Urothelium cell line (cell line): Measurements from ENCODE around the gene A3GALT2.

Experiments used
- DNase-seq: peaks from one replicate; pipeline ENCODE4 v3.0.0; 2011; ENCODE audit warnings: low spot score, mixed read lengths
- FAIRE-seq: peaks from 2 replicates; lab custom pipeline; 2011; peaks lifted over from hg19 to GRCh38; lab: Jason Lieb, UNC

Gene A3GALT2

GRCh38 chr1:33274446-33274845 lies 46.5 kb downstream of the A3GALT2 start:
- no peak for FAIRE-seq
- DNase-seq, result no peak

- no peak for DNase-seq
- peak; percentile 30 for FAIRE-seq
These were observed 46.9 kb downstream of the A3GALT2 start for GRCh38 chr1:33273961-33274371.

DNA sequence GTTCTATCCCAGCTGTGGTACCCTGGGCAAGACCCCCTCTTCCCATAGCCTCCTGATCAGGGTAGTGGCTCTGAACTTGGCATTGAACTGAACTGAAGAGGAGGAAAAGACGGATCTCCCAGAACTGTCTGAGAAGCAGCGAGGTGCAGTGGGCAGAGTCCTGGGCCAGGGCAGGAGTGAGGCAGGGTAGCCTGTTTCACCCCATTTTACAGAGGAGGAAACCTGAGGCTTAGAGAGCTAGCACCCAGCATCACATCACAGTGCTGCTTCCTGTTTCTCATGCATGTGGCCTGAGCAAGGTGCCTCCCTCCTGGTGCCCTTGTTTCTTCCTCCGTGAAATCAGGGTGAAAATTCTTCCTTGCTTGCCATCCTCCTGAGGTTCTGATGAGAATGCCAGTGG lies 47.5 kb downstream of the A3GALT2 start:
- FAIRE-seq (no peak), DNase-seq (no peak)

GRCh38 chr1:33272930-33273329 lies 48.0 kb downstream of the A3GALT2 start:
- no peak for FAIRE-seq
- DNase-seq, result no peak

DNA sequence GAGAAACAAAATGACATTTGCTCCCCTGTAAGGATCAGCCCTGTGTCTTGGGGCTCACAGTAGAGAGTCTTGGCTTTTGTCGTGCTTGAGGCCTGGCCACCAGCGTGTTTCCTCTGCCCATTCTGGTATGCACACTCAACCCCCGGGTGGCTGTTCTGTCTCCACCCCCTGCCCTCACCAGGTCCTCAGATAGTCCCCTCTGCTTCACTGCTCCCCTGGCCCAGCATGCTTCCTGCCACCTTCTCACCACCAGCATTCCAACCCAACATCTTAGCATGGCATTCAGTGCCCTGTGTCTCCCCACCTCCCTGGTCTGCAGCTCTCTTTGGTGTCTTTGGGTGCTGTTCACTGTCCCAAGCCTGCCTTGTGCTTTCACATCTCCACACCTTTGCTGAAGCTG lies 48.4 kb downstream of the A3GALT2 start:
- no peak for FAIRE-seq
- no peak for DNase-seq

DNA sequence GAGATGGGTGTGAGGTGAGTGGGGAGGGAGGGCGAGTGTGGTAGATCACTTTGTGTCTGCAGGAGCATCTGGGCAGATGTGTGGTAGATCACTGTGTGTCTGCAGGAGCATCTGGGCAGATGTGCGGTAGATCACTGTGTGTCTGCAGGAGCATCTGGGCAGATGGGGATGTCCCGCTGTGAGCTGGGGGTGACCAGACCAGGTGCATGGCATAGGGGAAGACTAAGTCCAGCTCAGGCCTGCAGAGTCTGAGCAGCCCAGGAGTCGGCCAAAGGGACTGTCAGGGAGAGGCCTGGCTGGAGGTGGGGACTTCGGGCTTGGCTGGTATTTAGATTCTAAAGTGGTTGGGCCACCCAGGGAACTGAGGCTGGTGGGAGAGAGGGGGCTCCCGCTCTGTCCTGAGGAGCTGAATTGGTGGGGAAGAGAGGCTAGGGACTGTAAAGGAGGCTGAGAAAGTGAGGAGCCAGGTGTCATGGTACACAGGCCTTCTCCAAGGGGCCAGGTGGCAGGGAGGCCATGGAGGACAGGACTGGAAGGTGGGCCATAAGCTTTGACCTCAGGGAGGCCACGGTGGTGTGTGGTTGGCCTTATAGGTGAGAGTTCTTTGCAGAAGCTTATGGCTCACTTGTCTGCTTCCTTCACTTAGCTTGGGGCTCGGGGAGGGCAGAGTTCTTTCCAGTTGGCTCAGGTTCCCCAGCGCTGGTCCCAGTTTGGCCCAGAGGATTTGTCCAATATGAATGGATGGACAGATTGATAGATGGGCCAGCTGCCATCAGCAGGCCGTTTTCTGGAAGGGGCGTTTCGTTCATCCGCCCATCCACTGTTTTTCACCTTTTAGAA lies 49.0 kb downstream of the A3GALT2 start:
- DNase-seq (no peak), FAIRE-seq (no peak)

GRCh38 chr1:33270808-33271465 lies 50.0 kb downstream of the A3GALT2 start:
- FAIRE-seq, result no peak
- DNase-seq, result no peak

GRCh38 chr1:33270379-33270778 lies 50.5 kb downstream of the A3GALT2 start:
- FAIRE-seq (no peak), DNase-seq (no peak)

- DNase-seq (no peak), FAIRE-seq (no peak)
These were observed 51.3 kb downstream of the A3GALT2 start for GRCh38 chr1:33269621-33270020.

- no peak for FAIRE-seq
- DNase-seq, result no peak
These were observed 51.8 kb downstream of the A3GALT2 start for GRCh38 chr1:33268927-33269610.

- DNase-seq, result no peak
- no peak for FAIRE-seq
These were observed 52.4 kb downstream of the A3GALT2 start for GRCh38 chr1:33268457-33268856.

DNA sequence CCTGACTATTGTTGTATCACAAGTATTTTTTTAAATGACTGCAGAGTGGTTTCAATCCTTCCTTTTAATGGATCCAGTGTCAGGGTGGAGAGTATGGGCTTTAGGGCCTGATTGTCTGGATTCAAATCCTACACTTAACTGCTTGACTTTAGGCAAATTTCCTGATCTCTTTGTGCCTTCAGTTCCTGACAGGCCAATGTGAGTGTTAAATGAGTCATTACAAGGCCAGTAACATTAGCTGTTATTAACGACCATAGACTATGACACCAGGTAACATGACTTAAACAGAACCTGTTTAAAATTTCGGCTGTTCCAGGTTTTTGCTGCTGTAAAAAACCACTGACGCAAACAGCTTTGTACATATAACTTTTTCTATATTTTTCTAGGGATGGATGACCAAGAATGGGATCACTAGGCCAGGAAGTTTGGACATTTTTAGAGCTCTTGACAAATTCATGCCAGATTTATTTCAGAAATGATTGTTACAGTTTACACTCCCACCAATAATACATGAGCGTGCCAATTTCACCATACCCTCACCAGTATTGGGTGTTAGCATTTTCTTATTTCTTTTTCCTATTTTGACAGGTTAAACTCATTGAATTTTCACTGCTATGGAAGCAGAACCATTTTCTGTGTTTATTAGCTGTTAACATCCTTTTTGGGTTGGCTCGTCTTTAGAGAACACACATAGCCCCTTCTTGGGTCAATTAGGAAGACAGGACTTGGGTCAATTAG lies 53.3 kb downstream of the A3GALT2 start:
- FAIRE-seq (no peak), DNase-seq (no peak)

DNA sequence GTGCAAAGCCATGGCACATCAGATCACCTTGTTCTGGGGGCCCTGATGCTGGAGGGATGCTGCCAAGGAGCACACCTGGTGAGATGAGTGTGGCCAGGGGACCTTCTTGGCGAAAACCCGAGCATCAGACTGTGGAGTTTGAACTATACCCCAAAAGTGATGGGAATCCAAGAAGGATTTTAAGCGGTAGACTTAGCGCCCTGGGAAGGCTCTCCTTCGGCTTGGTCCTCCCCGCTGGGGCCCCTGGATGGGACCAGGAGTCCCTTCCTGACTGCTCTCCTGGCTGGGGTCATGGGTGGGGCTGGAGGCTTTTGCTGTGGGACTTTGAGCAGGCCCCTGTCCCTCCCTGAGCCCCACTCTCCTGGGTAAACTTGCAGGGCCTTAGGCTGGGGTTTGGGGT lies 54.1 kb downstream of the A3GALT2 start:
- FAIRE-seq (no peak), DNase-seq (no peak)

DNA sequence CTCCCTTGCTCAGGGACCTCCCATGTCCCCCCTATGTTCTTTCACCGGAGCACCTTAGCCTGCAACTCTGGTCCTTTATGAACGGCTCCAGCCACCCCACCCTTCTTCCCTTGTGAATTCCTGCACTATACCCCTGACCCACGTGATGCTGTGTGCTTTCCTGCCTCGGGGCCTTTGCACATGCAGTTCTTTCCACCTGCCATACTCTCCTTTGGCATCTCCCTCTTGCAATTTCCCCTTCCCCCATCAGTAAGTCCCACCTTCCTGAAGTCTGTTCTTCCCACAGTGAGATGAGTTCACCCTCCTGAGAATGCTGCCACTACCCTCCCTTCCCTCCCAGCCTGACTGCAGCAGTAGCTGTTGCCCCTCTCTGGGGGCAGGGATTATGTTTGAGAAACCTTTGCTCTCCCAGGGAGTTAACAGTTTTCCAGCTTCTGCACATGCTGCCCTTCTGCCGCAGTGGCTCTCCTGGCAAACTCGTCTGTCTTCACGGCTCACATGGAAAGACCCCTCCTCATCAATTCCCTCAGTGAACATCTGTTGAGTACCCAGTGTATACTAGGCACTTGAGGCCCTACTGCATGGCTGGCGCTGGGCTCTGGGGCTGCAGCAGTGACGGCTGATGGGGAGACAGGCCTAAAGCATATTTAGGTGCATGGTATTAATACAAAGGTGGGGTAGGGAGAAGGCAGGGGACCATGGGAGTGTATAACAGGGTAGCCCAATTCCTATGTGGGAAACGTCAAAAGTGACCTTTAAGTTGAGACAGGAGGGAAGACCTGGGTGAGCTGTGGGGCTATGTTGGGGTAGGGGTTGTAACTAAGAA lies 54.9 kb downstream of the A3GALT2 start:
- FAIRE-seq (no peak), DNase-seq (no peak)

- FAIRE-seq (no peak), DNase-seq (no peak)
These were observed 56.9 kb downstream of the A3GALT2 start for GRCh38 chr1:33263890-33264504.

GRCh38 chr1:33261344-33261743 lies 59.6 kb downstream of the A3GALT2 start:
- no peak for DNase-seq
- no peak for FAIRE-seq

DNA sequence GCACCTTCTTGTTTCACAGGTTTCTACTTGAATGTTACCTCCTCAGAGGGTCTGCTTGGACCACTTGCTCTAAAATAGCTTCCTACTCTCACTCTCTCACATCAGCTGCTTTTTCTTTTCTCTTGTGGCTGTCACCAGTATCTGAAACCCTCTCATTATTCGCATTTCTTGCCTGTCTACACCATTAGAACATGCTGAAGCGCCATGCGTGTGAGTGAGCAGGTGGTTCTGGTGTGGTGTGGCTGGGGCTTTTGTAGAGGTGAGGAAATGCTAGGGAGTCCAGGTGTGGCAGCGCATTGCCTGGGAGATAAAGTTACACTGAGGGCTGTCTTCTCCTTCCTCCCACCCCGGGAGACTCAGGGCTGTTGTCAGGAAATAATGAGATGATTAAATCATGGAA lies 60.5 kb downstream of the A3GALT2 start:
- no peak for FAIRE-seq
- DNase-seq, result no peak

DNA sequence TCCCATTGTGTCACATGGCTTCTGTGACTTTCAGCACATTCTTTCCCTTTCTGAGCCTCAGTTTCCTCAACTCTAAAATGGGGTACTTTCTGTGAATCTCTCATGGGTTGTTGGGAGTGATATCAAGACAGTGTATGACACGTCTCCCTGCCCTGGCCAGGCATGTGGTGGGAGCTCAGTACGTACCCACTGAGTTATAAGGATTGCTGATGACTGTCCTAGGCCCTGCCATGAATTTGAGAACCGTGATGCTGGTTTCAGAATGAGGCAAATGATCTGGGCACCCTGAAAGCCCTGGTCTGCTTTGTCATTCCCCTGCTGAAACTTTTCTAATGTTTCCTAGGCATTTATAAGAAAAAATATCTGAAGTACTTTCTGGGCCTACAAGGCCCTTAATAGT lies 61.0 kb downstream of the A3GALT2 start:
- DNase-seq, result no peak
- peak; percentile 27 for FAIRE-seq

DNA sequence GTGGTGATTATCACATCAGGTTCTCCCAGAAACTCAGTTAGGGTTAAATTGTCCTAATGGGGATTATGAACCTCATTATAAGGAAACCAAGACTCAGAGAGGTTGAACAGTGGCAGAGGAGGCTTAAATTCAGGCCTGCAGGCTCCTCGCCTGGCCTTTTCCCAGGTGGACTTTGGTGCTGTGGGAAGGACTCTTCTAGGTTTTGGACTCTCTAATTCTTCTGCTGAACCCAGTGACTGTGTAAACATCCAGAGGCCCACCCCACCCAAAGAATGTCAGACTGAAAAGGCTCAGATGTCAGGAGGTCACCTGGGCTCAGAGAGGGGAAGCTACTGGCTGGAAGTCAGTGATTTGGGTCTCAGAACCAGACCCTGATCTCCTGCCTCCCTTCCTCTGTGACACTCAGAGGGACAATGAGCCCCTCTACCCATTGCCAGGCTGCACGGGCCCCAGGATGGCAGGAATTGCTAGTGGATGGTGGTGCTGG lies 62.1 kb downstream of the A3GALT2 start:
- DNase-seq (no peak), FAIRE-seq (no peak)
